Stomach (tissue), 9 donors: ENCODE measurements around the gene R3HDM4. TPM values are rescaled to one million over a fixed set of nuclear protein-coding genes. Genes with fewer than 3 reads are reported as not detected.

Source experiments
- DNase-seq, 2 donors: peaks; one replicate each; pipeline versions ENCODE4 v3.0.0 to v3.0.0-alpha.2; 2013 to 2019
- H3K27ac ChIP-seq, 5 donors: fragments of 200-600 bp in 4 of 5; sonication (generic) in 4 of 5; one replicate each; pipeline ENCODE4 v1.5.1; 2013 to 2019; ENCODE audit warnings: mild to moderate bottlenecking in 1 of 5, moderate library complexity in 1 of 5
- H3K27me3 ChIP-seq, 3 donors: fragments of 200-600 bp; sonication (generic); one replicate each; pipeline ENCODE4 v1.5.1; 2017 to 2019; ENCODE audit warnings: mixed run types in 1 of 3
- H3K36me3 ChIP-seq, 4 donors: fragments of 200-600 bp; sonication (generic); 1 replicate in 3 of 4; 2 replicates in 1 of 4; pipeline ENCODE4 v1.5.1; 2016 to 2019
- H3K4me1 ChIP-seq, 4 donors: fragments of 200-600 bp; sonication (generic); one replicate each; pipeline ENCODE4 v1.5.1; 2016 to 2019
- H3K4me3 ChIP-seq, 4 donors: fragments of 200-600 bp; sonication (generic) in 3 of 4; one replicate each; pipeline ENCODE4 v1.5.1; 2016 to 2019; ENCODE audit warnings: mild to moderate bottlenecking in 1 of 4
- H3K9me3 ChIP-seq, 4 donors: fragments of 200-600 bp; sonication (generic); one replicate each; pipeline ENCODE4 v1.5.1; 2016 to 2019
- EP300 ChIP-seq: sonication (generic); formaldehyde crosslinking; IDR thresholded peaks from one replicate; pipeline ENCODE4 v1.6.1; 2017; ENCODE audit warnings: antibody characterized with exemption
- POLR2A ChIP-seq, 4 donors: fragments of 450-650 bp; IDR thresholded peaks; one replicate each; pipeline ENCODE4 v1.6.1; 2016; ENCODE audit warnings: antibody characterized with exemption in 4 of 4, control low read depth in 2 of 4, mild to moderate bottlenecking in 1 of 4, moderate library complexity in 1 of 4
- POLR2AphosphoS5 ChIP-seq, 3 donors: sonication (generic); formaldehyde crosslinking; IDR thresholded peaks; one replicate each; pipeline ENCODE4 v1.6.1; 2016; ENCODE audit warnings: antibody characterized with exemption in 3 of 3
- WGBS, 5 donors: extraction: QIAGEN DNeasy Blood & Tissue Kit in 3 of 5; methylation state at CpG; one replicate each; pipeline versions ENCODE4 v1.1.5 to v1.1.7; 2013 to 2018; 5-methylcytosine and 5-hydroxymethylcytosine counted together
- intact Hi-C: fragments of 100-400 bp; cut with DNase I; formaldehyde crosslinking; loops from one replicate; pipeline ENCODE4 v1.15.1; 2023; ENCODE audit warnings: low total_unique reads
- polyA plus RNA-seq, 3 donors: library from polyadenylated mRNA; stranded (reverse); fragments of 200-250 nt; gene quantifications; one replicate each; pipeline ENCODE4 v1.2.3, GENCODE V29; 2013
- total RNA-seq, 5 donors: library from RNA; depleted of rRNA; stranded (reverse); fragments of >200 nt; gene quantifications; one replicate each; pipeline versions ENCODE4 v1.1.0 to v1.2.3, GENCODE V29; 2014 to 2016
- TF ChIP-seq, protein P1 (sequence below), 7 experiments: fragments of 450-650 bp in 4 of 7; fragments of 200-600 bp in 3 of 7; sonication (generic) in 3 of 7; IDR thresholded peaks; one replicate each; pipeline ENCODE4 v1.5.1; 2016 to 2019; ENCODE audit warnings: antibody characterized with exemption in 7 of 7, control low read depth in 2 of 7, mild to moderate bottlenecking in 1 of 7
- donor health status: healthy with polysubstance abuse.
- donor health status: Bipolar disorder and iron deficiency.
- donor health status: healthy.

The R3HDM4 gene
- total and polyA plus RNA-seq, 8 donors = 5.8 to 63.8 (median 48.4) TPM

DNA sequence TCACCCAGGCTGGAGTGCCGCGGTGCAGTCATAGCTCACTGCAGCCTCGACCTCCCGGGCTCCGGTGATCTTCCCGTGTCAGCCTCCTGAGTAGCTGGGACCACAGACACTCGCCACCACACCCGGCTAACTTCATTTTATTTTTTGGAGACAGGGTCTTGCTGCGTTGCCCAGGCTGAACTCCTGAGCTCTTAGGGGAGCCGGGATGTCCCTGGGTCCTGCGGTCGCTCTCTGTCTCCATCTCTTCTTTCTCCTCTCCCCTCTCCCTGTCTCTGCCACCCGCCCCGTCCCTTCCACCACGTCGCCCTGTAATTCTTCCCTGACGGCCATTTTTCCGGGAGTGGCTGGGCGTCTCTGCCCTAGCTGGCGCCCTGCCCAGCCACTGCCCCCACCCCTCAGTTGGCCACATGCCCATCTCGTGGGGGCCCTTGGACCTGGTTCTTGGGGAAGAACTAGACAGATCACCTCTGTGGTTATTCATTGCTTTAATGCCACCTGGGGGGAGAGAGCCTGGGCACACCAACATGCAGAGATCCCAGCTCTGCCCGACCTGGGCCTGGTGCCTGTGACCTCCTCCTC, 31.7 kb upstream of the R3HDM4 start:
- peak in 1 of 2 donors; percentile 79 for DNase-seq
- WGBS, 5 donors = 28 to 54% (median 51%) methylated on average over 22 of the region's 22 CpGs
- H3K27me3 ChIP-seq = peaks cover 0 to 12% (median 0%) of the 10 kb centered on the region in 3 donors
- TF ChIP-seq EP300 (no peak), POLR2A (IDR thresholded peaks at IDR 0.05) (no peak)
- intact Hi-C loops = no loop called here
- no peaks in the 10 kb centered on the region for H3K9me3 ChIP-seq
- peaks cover 0 to 8% (median 2%) of the 10 kb centered on the region in 4 donors for H3K36me3 ChIP-seq
- H3K27ac ChIP-seq = no peak overlapping the region
- peaks cover 25 to 64% (median 37%) of the 10 kb centered on the region in 4 donors for H3K4me1 ChIP-seq
- H3K4me3 ChIP-seq = no peak overlapping the region

DNA sequence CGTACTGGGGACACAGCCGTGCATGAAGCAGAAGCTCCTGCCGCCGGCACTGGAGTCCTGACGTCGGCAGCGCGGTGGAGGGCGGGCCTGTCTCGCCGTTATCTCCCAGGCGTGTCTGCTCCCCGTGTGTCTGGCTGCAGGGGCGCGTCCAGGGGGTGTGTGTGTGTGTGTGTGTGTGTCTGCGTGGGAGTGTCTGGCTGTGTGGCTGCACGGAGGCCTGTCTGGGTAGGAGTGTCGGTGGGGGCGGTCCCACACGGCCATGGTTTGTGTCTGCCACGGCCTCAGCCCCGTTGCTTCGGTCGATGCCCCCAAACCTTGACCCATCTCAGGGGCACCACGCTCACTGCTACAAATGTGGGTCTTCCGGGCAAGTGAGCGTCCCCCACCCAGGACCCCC, 31.1 kb upstream of the R3HDM4 start:
- 35 to 65% (median 44%) methylated on average over 14 to 27 of the region's 27 CpGs for WGBS, 5 donors
- no peak for TF ChIP-seq POLR2A (IDR thresholded peaks at IDR 0.05)
- TF ChIP-seq, protein P1, sequence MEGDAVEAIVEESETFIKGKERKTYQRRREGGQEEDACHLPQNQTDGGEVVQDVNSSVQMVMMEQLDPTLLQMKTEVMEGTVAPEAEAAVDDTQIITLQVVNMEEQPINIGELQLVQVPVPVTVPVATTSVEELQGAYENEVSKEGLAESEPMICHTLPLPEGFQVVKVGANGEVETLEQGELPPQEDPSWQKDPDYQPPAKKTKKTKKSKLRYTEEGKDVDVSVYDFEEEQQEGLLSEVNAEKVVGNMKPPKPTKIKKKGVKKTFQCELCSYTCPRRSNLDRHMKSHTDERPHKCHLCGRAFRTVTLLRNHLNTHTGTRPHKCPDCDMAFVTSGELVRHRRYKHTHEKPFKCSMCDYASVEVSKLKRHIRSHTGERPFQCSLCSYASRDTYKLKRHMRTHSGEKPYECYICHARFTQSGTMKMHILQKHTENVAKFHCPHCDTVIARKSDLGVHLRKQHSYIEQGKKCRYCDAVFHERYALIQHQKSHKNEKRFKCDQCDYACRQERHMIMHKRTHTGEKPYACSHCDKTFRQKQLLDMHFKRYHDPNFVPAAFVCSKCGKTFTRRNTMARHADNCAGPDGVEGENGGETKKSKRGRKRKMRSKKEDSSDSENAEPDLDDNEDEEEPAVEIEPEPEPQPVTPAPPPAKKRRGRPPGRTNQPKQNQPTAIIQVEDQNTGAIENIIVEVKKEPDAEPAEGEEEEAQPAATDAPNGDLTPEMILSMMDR (IDR thresholded peaks at IDR 0.05) = no peak
- Histone ChIP-seq H3K4me1 (peaks cover 25 to 68% (median 40%) of the 10 kb centered on the region in 4 donors), H3K27ac (no peak overlapping the region), H3K36me3 (peaks cover 0 to 8% (median 2%) of the 10 kb centered on the region in 4 donors), H3K9me3 (no peaks in the 10 kb centered on the region), H3K4me3 (no peak overlapping the region), H3K27me3 (peaks cover 0 to 12% (median 0%) of the 10 kb centered on the region in 3 donors)
- DNase-seq = peak; percentile 74 to 93
- intact Hi-C loops = no loop called here

DNA sequence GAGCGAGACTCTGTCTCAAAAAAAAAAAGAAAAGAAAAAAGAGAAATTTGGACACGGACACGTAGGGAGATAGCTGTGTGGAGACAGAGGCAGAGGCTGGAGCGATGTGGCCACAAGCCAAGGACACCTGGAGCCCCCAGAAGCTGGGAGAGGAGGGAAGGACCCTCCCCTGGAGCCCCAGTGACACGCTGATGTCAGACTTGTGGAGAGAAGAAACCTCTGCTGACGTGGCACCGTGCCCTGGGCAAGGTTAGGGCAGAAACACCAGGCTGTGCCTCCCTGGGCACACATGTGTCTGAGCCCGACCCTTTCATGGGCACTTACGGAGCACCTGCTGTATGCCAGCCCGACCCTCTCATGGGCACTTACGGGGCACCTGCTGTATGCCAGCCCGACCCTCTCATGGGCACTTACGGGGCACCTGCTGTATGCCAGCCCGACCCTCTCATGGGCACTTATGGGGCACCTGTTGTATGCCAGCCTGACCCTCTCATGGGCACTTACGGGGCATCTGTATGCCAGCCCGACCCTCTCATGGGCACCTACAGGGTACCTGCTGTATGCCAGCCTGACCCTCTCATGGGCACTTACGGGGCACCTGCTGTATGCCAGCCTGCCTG, 30.6 kb upstream of the R3HDM4 start:
- peaks cover 25 to 68% (median 40%) of the 10 kb centered on the region in 4 donors for H3K4me1 ChIP-seq
- H3K36me3 ChIP-seq = peaks cover 0 to 8% (median 2%) of the 10 kb centered on the region in 4 donors
- 89 to 94% (median 89%) methylated on average over 13 to 17 of the region's 17 CpGs for WGBS, 5 donors
- no peak for TF ChIP-seq POLR2A (IDR thresholded peaks at IDR 0.05)
- no peak for TF ChIP-seq EP300
- TF ChIP-seq POLR2AphosphoS5 (IDR thresholded peaks at IDR 0.05) = no peak
- TF ChIP-seq, protein P1 (IDR thresholded peaks at IDR 0.05) = no peak
- no peak overlapping the region for H3K27ac ChIP-seq
- DNase-seq = no peak
- H3K4me3 ChIP-seq = no peak overlapping the region
- H3K9me3 ChIP-seq = no peaks in the 10 kb centered on the region
- intact Hi-C loops = no loop called here
- peaks cover 0 to 12% (median 0%) of the 10 kb centered on the region in 3 donors for H3K27me3 ChIP-seq

DNA sequence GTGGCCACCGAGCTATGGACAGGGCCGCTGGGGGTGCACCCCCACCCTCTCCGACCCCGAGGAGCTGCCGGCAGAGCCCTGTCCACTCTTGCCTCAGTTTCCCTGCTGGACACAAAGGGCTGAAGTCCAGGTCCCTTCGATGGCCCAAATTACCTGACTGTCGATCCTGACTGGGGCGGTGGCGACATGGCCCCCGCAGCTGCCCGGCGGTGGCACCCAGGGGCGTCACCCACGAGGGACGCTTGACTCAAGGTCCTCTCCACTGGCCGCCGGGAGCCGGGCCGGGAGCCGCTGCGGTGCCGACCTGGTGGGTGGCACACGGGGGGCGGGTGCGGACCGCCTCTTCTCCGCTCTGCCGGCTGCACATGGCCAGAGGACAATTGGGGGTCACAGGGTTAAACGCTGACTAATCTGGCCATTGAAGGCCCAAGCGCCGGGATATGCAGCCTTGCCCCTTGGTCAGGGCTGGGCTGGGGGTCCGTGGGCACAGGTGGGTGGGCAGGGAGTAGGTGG, 29.2 kb upstream of the R3HDM4 start:
- Histone ChIP-seq H3K4me3 (no peak overlapping the region), H3K4me1 (peaks cover 25 to 55% (median 42%) of the 10 kb centered on the region in 4 donors), H3K27ac (no peak overlapping the region), H3K27me3 (peaks cover 0 to 12% (median 0%) of the 10 kb centered on the region in 3 donors), H3K9me3 (no peaks in the 10 kb centered on the region), H3K36me3 (peaks cover 0 to 5% (median under 1%) of the 10 kb centered on the region in 4 donors)
- intact Hi-C loops = no loop called here
- 87 to 95% (median 90%) methylated on average over 14 to 32 of the region's 32 CpGs for WGBS, 5 donors
- TF ChIP-seq, protein P1 (IDR thresholded peaks at IDR 0.05) = no peak
- TF ChIP-seq POLR2A (IDR thresholded peaks at IDR 0.05) (no peak), POLR2AphosphoS5 (IDR thresholded peaks at IDR 0.05) (no peak), EP300 (no peak)
- no peak for DNase-seq
